ENCODE measurements around the gene TAGLN2. TPM values are rescaled to one million over a fixed set of nuclear protein-coding genes. Genes with fewer than 3 reads are reported as not detected.

The TAGLN2 gene
- polyA plus RNA-seq, 1 experiment = 745 TPM

DNA sequence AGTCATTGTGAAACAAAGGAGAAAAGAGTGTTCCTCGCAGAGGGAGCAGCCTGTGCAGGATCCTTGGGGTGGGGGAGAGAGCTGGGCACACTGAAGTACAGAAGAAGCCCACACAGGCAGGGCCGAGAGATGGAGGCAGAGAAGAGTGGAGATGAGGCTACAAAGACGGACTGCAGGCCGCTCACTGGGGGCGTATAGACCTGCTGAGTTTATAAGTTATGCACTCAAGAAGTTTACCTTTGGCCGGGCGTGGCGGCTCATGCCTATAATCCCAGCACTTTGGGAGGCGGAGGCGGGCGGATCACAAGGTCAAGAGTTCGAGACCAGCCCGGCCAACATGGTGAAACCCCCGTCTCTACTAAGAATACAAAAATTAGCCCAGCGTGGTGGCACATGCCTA, 36.3 kb upstream of the TAGLN2 start:
- H3K4me3 ChIP-seq (ENCODE audit: low read depth, low read length) = peak overlapping the region; percentile 49
- CTCF ChIA-PET = interaction anchor here (0.6 to 2.5 kb wide), 4 partner anchors 8 to 48 kb away, joined by 3 to 10 read pairs (median 3); no protein-coding TSS in a partner anchor
- POLR2A ChIA-PET = interaction anchor here (1.1 kb wide), 1 partner anchor 35 kb away, joined by 3 read pairs; no protein-coding TSS in a partner anchor

DNA sequence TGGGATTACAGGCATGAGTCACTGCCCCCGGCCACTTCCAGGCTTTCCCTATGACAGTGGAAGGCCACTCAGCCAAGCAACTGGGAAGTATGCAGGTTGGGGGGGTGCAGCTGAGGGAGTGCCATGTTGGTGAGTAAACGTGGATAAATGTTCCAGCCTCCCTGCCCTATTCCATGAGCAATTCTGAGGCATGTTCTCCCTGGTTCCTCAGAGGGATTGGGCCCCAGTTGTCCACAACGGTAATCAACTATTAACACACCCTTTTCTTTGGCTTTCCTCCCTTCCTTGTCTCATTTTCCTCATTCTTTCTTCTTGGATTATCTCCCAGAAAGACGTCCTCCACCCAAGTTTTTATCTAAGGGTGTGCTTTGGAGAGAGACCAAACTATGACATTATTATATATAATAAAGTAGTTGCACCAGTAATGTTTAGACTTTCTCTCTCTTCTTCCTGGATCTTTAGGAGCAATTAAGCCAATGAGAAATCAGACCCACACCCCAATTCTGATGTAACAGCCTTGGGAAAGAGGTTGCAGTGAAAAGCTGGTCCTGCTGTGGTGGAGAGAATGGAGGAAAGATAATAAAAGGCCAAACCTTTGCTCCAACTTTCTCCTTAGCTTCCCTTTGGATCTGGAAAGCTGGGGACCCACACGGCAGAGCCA, 35.5 kb upstream of the TAGLN2 start:
- H3K36me3 ChIP-seq (ENCODE audit: control insufficient read depth, insufficient read depth, low read length) = no peaks in the 10 kb centered on the region
- ChIA-PET CTCF (interaction anchor here (0.6 to 2.5 kb wide), 3 partner anchors 9 to 46 kb away, joined by 3 to 10 read pairs (median 3); no protein-coding TSS in a partner anchor), POLR2A (interaction anchor here (1.1 kb wide), 1 partner anchor 34 kb away, joined by 3 read pairs; no protein-coding TSS in a partner anchor)
- DNase-seq (ENCODE audit: low read depth) = peak; percentile 88
- H3K4me3 ChIP-seq (ENCODE audit: low read depth, low read length) = peak overlapping the region; percentile 49
- no peaks in the 10 kb centered on the region; the same call in 1 of the 2 replicates for H3K27me3 ChIP-seq (ENCODE audit: control insufficient read depth, insufficient read depth, low read length)
- TF ChIP-seq, protein P1, sequence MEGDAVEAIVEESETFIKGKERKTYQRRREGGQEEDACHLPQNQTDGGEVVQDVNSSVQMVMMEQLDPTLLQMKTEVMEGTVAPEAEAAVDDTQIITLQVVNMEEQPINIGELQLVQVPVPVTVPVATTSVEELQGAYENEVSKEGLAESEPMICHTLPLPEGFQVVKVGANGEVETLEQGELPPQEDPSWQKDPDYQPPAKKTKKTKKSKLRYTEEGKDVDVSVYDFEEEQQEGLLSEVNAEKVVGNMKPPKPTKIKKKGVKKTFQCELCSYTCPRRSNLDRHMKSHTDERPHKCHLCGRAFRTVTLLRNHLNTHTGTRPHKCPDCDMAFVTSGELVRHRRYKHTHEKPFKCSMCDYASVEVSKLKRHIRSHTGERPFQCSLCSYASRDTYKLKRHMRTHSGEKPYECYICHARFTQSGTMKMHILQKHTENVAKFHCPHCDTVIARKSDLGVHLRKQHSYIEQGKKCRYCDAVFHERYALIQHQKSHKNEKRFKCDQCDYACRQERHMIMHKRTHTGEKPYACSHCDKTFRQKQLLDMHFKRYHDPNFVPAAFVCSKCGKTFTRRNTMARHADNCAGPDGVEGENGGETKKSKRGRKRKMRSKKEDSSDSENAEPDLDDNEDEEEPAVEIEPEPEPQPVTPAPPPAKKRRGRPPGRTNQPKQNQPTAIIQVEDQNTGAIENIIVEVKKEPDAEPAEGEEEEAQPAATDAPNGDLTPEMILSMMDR (IDR thresholded peaks at IDR 0.05; ENCODE audit: insufficient read depth, low read depth, low read length) = no peak

More for the DNA sequence above, 36.3 kb upstream of the TAGLN2 start:
- TF ChIP-seq, protein P1 (IDR thresholded peaks at IDR 0.05; ENCODE audit: insufficient read depth, low read depth, low read length) = no peak
- Histone ChIP-seq H3K36me3 (ENCODE audit: control insufficient read depth, insufficient read depth, low read length) (no peaks in the 10 kb centered on the region), H3K27me3 (ENCODE audit: control insufficient read depth, insufficient read depth, low read length) (no peaks in the 10 kb centered on the region; the same call in 1 of the 2 replicates)
- no peak for DNase-seq (ENCODE audit: low read depth)

DNA sequence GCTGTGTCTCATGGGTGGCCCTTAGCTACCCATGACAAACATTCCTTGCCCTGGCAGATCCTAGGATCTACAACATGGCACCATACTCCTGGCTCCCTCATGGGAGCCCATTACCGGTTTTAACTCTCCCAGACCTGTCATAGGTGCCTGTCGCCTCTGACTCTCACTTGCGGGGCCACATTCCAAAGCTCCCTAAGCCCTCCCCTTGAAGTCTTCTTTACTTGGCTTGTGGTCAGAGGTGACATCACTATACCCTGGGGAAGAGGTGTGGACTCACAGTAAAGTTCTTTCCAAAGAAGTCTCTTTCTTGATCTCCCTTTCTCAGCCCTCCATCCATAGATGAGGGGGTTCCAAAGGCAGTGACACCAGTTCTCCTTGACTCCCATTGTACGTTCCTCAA, 34.1 kb upstream of the TAGLN2 start:
- DNase-seq (ENCODE audit: low read depth) = no peak
- Histone ChIP-seq H3K27me3 (ENCODE audit: control insufficient read depth, insufficient read depth, low read length) (no peaks in the 10 kb centered on the region; the same call in 1 of the 2 replicates), H3K36me3 (ENCODE audit: control insufficient read depth, insufficient read depth, low read length) (no peaks in the 10 kb centered on the region), H3K4me3 (ENCODE audit: low read depth, low read length) (no peak overlapping the region)
- TF ChIP-seq, protein P1 (IDR thresholded peaks at IDR 0.05; ENCODE audit: insufficient read depth, low read depth, low read length) = no peak
- ChIA-PET CTCF (interaction anchor here (1.2 to 39.5 kb wide), 3 partner anchors 12 to 51 kb away, joined by 3 to 889 read pairs (median 25); partner anchors contain the start of gene IGSF9), POLR2A (no interaction called here)

DNA sequence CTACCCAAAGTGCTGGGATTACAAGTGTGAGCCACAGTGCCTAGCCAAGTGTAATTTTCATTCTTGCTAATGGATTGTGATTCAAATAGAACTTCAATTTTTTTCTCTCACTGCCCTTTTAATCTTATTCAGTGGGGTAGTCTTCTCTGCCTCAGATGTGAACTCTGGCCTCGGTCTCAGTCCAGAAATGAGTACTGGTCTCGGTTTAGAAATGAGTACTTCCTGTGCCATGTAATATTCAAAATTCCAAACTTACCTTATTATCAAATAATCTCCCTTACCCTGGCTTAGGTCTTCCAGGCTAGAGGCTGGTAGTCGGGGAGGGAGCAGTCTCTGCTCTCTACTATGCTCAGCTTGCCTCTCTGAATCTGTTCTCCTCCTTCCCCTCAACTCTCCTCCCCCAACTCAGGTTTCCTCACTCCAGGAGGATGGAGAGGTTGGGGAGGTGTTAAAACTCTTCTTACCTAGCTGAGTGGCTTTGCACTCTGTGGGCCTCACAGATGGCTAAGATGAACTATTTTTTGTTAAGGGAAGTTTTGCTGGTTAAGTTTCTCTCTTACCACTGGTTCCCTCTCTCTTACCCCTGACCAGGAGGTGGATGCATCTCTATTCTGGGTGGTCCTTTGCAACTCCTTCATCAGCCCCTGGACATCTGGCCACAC, 33.5 kb upstream of the TAGLN2 start:
- POLR2A ChIA-PET = no interaction called here
- TF ChIP-seq, protein P1 (IDR thresholded peaks at IDR 0.05; ENCODE audit: insufficient read depth, low read depth, low read length) = no peak
- DNase-seq (ENCODE audit: low read depth) = no peak
- CTCF ChIA-PET = interaction anchor here (1.0 to 39.5 kb wide), 4 partner anchors 9 to 52 kb away, joined by 3 to 889 read pairs (median 14); partner anchors contain the start of gene IGSF9
- Histone ChIP-seq H3K36me3 (ENCODE audit: control insufficient read depth, insufficient read depth, low read length) (no peaks in the 10 kb centered on the region), H3K27me3 (ENCODE audit: control insufficient read depth, insufficient read depth, low read length) (no peaks in the 10 kb centered on the region), H3K4me3 (ENCODE audit: low read depth, low read length) (no peak overlapping the region)

DNA sequence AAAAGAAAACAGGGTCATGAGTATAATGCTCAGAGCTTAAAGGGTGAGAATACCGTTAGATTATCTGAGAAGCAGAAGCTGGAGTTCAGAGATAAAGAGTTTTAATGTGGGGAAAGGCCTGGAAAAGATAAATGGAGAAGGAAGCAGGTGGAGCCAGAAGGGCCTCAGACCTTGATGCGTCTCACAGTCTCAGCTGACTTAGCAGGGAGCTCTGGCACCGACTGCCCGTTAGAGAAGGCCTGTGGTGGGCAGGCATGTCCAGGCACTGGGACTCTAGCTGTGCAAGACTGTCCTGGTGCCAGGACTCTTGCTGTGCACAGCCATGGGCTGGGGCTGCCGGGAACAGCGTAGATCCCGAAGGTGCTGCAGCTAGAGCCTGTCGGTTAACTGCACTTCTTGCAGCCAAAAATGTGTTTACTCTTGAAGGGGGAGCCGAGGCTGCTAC, 32.5 kb upstream of the TAGLN2 start:
- TF ChIP-seq, protein P1 (IDR thresholded peaks at IDR 0.05; ENCODE audit: insufficient read depth, low read depth, low read length) = no peak
- ChIA-PET CTCF (interaction anchor here (0.5 to 39.5 kb wide), 5 partner anchors 10 to 1699 kb away, joined by 3 to 889 read pairs (median 3); partner anchors contain the start of gene IGSF9), POLR2A (interaction anchor here (0.6 kb wide), 2 partner anchors 10 to 72 kb away, joined by 3 to 4 read pairs; no protein-coding TSS in a partner anchor)
- no peak for DNase-seq (ENCODE audit: low read depth)
- Histone ChIP-seq H3K36me3 (ENCODE audit: control insufficient read depth, insufficient read depth, low read length) (no peaks in the 10 kb centered on the region), H3K27me3 (ENCODE audit: control insufficient read depth, insufficient read depth, low read length) (no peaks in the 10 kb centered on the region; the same call in 1 of the 2 replicates), H3K4me3 (ENCODE audit: low read depth, low read length) (no peak overlapping the region)

All from BJ (cell line).